OCI-LY3 (cell line): Measurements from ENCODE around the gene TUBB3.
"Not testable (repeated sequence)": the region's sequence is repeated elsewhere in the genome, so short reads cannot be mapped to it uniquely, and the experiment has no call there.

ENCODE experiments used
- H2AFZ ChIP-seq: fragments of 200-600, 300-600 bp; shearing (Covaris generic); 2 replicates; pipeline ENCODE4 v1.6.0; 2014; ENCODE audit warnings: antibody characterized with exemption, low read depth, low read length
- H3K27ac ChIP-seq: fragments of 200-600, 300-600 bp; sonication (generic); 2 replicates; pipeline ENCODE4 v1.5.1; 2014; ENCODE audit warnings: mild to moderate bottlenecking, low read length, moderate library complexity, mixed read lengths
- H3K27me3 ChIP-seq: fragments of 200-600, 300-600 bp; sonication (generic); 2 replicates; pipeline ENCODE4 v1.6.1; 2014; ENCODE audit warnings: low read depth, low read length, mixed read lengths
- H3K36me3 ChIP-seq: fragments of 200-600, 300-600 bp; sonication (generic); replicated peaks from 2 replicates; pipeline ENCODE3; 2014; ENCODE audit warnings: low read depth, low read length, mixed read lengths
- H3K4me1 ChIP-seq: fragments of 300-600, 200-600 bp; sonication (generic); 2 replicates; pipeline ENCODE4 v1.6.1; 2014; ENCODE audit warnings: low read length, mixed read lengths
- H3K4me2 ChIP-seq: fragments of 200-600, 300-600 bp; sonication (generic); 2 replicates; pipeline ENCODE4 v1.6.1; 2014; ENCODE audit warnings: low read length, mixed read lengths
- H3K4me3 ChIP-seq: fragments of 300-600, 200-600 bp; sonication (generic); 2 replicates; pipeline ENCODE4 v1.5.1; 2014; ENCODE audit warnings: antibody characterized with exemption, mild to moderate bottlenecking, low read length, moderate library complexity
- H3K79me2 ChIP-seq: fragments of 300-600, 200-600 bp; shearing (Covaris generic); 2 replicates; pipeline ENCODE4 v1.6.1; 2014; ENCODE audit warnings: mild to moderate bottlenecking, low read length, mixed read lengths
- H3K9ac ChIP-seq: fragments of 300-600, 200-600 bp; shearing (Covaris generic); 2 replicates; pipeline ENCODE4 v1.6.0; 2014; ENCODE audit warnings: mild to moderate bottlenecking, low read length, moderate library complexity
- H3K9me3 ChIP-seq: fragments of 200-600, 300-600 bp; shearing (Covaris generic); 2 replicates; pipeline ENCODE4 v1.6.1; 2014; ENCODE audit warnings: low read length, mixed read lengths; ENCODE audit not compliant: insufficient read depth
- H4K20me1 ChIP-seq: fragments of 200-600, 300-600 bp; sonication (generic); 2 replicates; pipeline ENCODE4 v1.6.1; 2016; ENCODE audit warnings: low read length, mixed read lengths; ENCODE audit not compliant: insufficient read depth
- CTCF ChIP-seq: fragments of 200-600, 300-600 bp; sonication (generic); IDR thresholded peaks from 2 replicates; pipeline ENCODE4 v1.5.1; 2014; ENCODE audit warnings: antibody characterized with exemption, low read length, low read depth
- EZH2phosphoT487 ChIP-seq: fragments of 200-600 bp; shearing (Covaris generic); IDR thresholded peaks from 2 replicates; pipeline ENCODE4 v1.6.1; 2018; ENCODE audit warnings: antibody characterized with exemption, mixed run types, low read depth

TUBB3 gene

GRCh38 chr16:89931305-89931896 is 8.3 kb downstream of the TUBB3 start:
- peak overlapping the region; percentile 33; the same call in 1 of the 2 replicates for H3K4me3 ChIP-seq
- peak overlapping the region; percentile 64 for H3K4me2 ChIP-seq
- H3K4me1 ChIP-seq: peaks cover 16% of the 10 kb centered on the region
- H3K79me2 ChIP-seq: no peaks in the 10 kb centered on the region
- H2AFZ ChIP-seq: no peak overlapping the region
- H3K9me3 ChIP-seq: no peaks in the 10 kb centered on the region
- TF ChIP-seq EZH2phosphoT487 (no peak), CTCF (no peak)
- peaks cover 5% of the 10 kb centered on the region; the same call in 1 of the 2 replicates for H4K20me1 ChIP-seq
- H3K27ac ChIP-seq: no peak overlapping the region
- no peaks in the 10 kb centered on the region for H3K27me3 ChIP-seq
- H3K9ac ChIP-seq: no peak overlapping the region
- no peaks in the 10 kb centered on the region for H3K36me3 ChIP-seq

- H4K20me1 ChIP-seq: peaks cover 5% of the 10 kb centered on the region; the same call in 1 of the 2 replicates
- H3K4me2 ChIP-seq: peak overlapping the region; percentile 64
- peak overlapping the region; percentile 33; the same call in 1 of the 2 replicates for H3K4me3 ChIP-seq
- H2AFZ ChIP-seq: no peak overlapping the region
- no peak overlapping the region for H3K9ac ChIP-seq
- peaks cover 16% of the 10 kb centered on the region for H3K4me1 ChIP-seq
- H3K27me3 ChIP-seq: no peaks in the 10 kb centered on the region
- H3K27ac ChIP-seq: no peak overlapping the region
- no peak for TF ChIP-seq CTCF
- no peak for TF ChIP-seq EZH2phosphoT487
- H3K36me3 ChIP-seq: no peaks in the 10 kb centered on the region
- no peaks in the 10 kb centered on the region for H3K79me2 ChIP-seq
- H3K9me3 ChIP-seq: no peaks in the 10 kb centered on the region
Observed at GRCh38 chr16:89931964-89932363, 8.8 kb downstream of the TUBB3 start.

- not testable (repeated sequence) for H3K9me3 ChIP-seq, H3K27ac ChIP-seq, H3K27me3 ChIP-seq, H3K4me3 ChIP-seq, H3K36me3 ChIP-seq, H3K4me2 ChIP-seq, H4K20me1 ChIP-seq, H3K79me2 ChIP-seq, H2AFZ ChIP-seq, H3K9ac ChIP-seq
- peaks cover 16% of the 10 kb centered on the region for H3K4me1 ChIP-seq
Observed at GRCh38 chr16:89934019-89934418, 10.9 kb downstream of the TUBB3 start.

- TF ChIP-seq CTCF (no peak), EZH2phosphoT487 (no peak)
- Histone ChIP-seq H3K27me3 (peaks cover 10% of the 10 kb centered on the region; the same call in 1 of the 2 replicates), H3K4me1 (peaks cover 16% of the 10 kb centered on the region), H3K9me3 (no peaks in the 10 kb centered on the region), H3K36me3 (no peaks in the 10 kb centered on the region), H2AFZ (no peak overlapping the region), H3K9ac (no peak overlapping the region), H4K20me1 (peaks cover 5% of the 10 kb centered on the region; the same call in 1 of the 2 replicates), H3K4me3 (no peak overlapping the region), H3K79me2 (no peaks in the 10 kb centered on the region), H3K4me2 (no peak overlapping the region), H3K27ac (no peak overlapping the region)
Observed at GRCh38 chr16:89934611-89935553, 11.7 kb downstream of the TUBB3 start.

- not testable (repeated sequence) for H3K9ac ChIP-seq, H4K20me1 ChIP-seq, H3K9me3 ChIP-seq, H3K4me2 ChIP-seq, H3K36me3 ChIP-seq, H3K27ac ChIP-seq, H3K4me3 ChIP-seq, H3K79me2 ChIP-seq, H2AFZ ChIP-seq, H3K27me3 ChIP-seq
- peaks cover 16% of the 10 kb centered on the region for H3K4me1 ChIP-seq
Observed at GRCh38 chr16:89935620-89936019, 12.5 kb downstream of the TUBB3 start.
